Stimulated activated CD8-positive, alpha-beta memory T cell treated with anti-CD3 and anti-CD28 coated beads, Interleukin-4, amount 100 ng/mL, for 48 hours (primary cell): ENCODE data around the gene UTP14C.
"Not testable (repeated sequence)": the region's sequence is repeated elsewhere in the genome, so short reads cannot be mapped to it uniquely, and the experiment has no call there.

Experiments
- DNase-seq: peaks from one replicate; pipeline ENCODE4 v3.0.0-alpha.2; 2020

Gene UTP14C

DNA sequence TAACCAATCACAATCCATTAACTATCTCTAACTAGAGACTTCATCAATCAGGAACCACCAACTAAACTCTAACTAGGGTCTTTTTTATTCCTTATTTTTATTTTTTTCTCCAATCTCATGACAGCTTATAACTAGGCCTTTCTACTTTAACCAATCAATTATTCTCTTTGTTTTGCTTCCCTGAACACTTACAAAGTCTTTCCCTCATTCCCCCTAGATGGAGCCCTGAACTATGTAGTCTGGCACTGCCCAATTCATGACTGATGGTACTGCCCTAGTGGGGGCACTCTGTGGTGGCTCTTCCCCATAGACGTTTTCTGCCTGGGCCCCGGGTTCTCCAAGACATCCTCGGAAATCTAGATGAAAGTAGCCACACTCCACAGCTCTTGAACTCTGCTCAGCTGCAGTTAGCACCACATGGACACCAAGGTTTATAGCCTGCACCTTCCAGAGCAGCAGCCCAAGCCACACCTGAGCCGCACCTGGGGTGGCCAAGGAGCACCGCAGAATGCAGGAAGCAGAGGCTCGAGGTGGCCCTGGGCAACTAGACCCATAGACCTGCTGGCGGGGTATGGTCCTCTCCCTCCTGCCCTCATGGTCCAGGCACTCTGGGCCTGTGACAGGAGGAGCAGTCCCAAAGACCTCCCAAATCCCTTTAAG, 19.9 kb upstream of the UTP14C start:
- no peak for DNase-seq

DNA sequence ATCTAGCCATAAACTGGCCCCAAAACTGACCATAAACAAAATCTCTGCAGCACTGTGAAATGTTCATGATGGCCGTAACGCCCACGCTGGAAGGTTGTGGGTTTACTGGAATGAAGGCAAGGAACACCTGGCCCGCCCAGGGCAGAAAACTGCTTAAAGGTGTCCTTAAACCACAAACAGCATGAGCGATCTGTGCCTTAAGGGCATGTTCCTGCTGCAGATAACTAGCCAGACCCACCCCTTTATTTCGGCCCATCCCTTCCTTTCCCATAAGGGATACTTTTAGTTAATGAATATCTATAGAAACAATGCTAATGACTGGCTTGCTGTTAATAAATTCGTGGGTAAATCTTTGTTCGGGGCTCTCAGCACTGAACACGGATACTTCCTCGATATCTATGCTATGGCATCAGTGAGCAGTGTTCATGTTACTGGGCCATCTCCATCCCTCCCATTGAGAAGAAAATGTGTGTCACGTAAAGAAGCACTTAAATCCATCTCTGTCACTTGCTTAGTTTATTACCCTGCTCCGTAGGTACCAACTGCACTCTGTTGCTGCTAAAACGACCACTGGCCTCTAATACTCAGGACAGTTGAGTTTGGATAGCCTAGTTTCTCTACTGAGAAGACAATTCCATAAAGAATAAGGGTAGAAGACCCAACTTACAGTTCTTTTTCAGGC, 18.5 kb upstream of the UTP14C start:
- no peak for DNase-seq

DNA sequence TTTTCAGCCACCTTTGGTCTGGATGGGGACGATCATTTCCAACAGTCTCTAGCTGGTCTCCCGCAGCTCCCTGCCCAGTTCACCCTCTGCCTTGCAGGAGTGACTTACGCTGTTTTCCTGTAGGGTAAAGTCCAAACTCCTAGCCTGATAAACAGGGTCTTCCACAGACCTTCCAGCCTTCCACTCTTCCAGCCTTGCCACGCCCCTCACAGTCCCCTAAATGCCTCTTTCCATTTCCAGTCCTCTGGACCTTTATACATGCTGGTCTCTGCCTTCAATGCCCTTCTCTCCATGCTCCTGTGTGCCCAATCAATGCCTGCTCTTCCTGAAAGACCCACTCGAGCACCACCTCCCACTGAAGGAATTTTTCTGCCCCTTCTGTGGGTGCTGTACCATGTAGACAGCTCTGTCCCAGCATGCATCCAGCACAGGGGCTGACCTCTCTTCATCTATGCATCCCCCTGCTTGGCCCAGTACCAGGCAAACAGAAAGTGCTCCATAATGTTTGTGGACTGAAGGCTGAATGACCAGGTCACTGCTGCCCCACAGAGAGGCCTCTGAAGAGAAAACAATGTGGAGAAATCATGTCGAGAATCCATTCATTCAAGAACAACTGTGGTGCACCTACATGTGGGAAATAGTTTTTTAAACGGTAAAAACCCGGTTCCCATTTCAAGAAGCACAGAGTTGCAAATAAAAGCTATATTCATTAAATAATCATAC, 17.8 kb upstream of the UTP14C start:
- DNase-seq: no peak

DNA sequence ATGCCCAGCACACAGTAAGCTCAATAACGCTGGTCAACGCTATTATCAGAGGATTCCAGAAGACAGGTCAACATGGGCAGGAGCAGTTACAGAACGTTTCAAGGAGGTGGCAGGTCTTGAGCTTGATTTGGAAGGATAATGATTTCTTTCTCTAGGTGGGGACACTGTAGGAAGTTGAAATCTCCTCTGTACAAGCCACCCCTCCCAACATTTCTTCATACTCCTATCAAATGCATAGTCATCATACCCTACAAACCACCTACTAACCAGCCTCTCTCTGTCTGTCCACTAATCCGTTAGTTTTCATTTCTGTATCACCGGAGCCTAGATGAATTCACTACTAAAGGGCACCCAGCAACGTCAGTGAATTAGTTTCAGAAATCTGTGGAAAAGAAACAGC, 14.5 kb upstream of the UTP14C start:
- no peak for DNase-seq

DNA sequence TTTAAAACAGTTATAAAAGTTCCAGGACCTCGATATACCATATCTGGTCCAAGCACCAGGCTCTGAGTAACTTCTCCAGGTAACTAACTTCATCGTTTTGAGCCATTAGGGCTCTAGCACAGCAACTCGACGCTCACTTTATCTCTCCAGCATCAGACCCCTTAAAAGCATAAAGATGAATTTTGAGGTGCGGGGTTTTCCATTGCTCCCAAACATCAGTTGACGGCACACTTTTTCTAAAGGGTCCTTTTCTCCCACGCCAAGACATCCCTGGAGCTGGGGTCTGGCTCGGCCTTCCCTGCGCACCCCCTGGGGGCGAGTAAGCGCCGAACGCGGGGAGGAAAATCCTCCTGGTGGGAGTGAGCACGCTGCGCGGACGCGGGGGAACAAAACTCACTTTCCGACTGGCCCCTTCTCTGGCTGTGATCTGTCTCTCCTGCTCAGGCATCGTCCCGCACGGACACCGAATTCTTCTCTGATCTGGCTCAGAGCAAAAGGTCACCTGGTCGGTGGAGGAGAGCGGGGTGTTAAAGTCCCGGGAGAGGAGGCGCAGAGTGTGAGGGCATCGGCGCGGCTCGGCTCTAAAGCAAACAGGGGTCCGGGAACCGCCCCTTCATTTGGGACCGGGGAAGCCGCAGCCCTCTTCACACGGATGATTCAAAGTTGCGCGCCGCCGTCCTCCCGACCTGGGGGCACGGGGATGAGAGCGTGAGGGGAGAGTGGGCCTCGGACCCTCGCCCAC, 13.4 kb upstream of the UTP14C start, which contains the start of gene ATP7B:
Gene ATP7B, minus strand, starts transcription at position 561 of the 742 bp plus-strand sequence. Its CDS starts 113 bp downstream, at position 448.
- DNase-seq: peak; percentile 47

DNA sequence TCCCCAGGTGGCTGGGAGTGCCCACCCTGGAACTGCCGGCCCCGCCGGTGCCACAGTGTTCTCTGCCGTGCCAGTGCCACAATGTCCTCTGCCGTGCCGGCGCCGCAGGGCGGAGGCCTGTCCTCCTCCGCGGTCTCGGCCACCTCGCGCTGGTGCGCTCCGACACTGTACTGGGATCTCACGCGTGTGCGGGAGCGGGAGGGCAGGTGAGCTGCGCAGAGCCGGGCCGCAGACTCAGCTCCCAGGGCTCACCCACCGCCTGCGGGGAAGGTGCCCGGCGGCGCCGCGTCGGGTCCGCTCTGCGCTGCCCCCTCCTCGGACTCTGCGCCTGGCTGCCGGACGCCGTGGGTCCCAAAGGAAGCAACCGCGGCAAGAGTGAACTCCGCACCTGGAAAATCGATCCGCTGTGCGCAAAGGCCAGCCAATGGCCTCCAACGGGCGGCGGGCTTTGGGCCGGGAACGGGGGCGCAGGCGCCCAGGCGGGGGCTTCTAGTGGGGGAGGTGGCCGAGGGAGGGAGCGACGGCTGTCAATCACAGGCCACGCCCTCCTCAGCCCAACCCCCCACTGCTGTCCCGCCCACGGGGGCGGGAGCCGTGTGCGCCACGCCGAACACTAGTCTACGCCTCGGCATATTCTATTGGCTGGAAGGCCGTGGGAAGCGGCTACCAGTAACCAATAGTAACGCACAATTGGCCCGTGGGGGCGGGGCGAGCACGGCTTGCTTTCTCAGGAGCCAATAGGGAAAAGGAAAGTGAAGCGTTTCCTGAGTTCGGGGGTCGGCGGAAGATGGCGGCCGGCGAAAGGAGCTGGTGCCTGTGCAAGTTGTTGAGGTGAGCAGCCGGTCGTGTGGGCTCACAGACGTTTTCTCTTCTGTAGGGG, 12.6 kb upstream of the UTP14C start, which contains the start of gene ALG11:
Gene ALG11, plus strand, starts transcription at position 767 of the 880 bp plus-strand sequence. Its CDS starts 21 bp downstream, at position 788.
- DNase-seq: peak; percentile 100

DNA sequence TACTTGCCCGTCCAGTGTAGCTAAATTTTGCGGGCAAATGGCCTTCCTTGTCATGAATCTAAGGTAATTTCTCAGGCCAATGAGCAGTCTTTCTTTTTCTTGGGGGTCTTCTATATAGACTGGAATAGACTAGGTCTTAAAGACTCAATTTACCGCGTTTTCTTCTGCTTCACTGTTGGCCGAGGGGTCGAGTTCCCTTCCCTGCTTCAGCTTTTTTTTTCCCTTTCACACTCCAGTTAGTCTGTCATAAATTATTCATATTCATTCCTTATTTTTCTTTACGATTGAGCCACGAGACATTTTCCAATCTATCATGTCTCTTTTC, 12.0 kb upstream of the UTP14C start:
- DNase-seq: no peak

DNA sequence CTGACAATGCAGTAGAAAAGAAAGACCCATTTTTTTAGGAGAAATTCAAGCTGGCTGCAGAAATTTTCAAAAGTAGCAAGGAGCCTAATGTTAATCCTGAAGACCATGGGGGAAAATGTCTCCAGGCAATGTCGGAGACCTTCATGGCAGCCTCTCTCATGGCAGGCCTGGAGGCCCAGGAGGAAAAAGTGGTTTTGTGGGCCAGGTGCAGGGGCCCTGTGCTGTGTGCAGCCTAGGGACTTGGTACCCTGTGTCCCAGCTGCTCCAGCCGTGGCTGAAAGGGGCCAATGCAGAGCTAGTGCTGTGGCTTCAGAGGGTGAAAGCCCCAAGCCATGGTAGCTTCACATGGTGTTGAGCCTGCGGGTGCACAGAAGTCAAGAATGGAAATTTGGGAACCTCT, 8.2 kb upstream of the UTP14C start:
- no peak for DNase-seq

DNA sequence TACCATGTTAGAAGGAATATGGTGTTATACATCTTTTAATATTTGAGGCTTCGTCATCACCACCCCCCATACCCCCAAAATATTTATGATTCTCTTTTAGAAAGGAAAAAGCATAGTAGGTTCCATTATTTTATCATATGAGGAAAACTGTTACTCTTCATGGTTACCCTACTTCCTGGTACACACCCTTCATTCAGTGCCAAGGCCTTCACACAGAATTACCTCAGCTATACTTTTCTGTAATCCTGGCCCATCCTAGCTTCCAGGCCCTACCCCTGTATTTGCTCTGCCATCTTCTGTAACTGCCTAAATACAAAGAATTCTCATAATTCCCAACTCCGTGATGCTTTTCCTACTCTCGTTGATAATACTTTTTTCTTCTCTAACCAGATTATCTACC, 4.3 kb upstream of the UTP14C start:
- no peak for DNase-seq

DNA sequence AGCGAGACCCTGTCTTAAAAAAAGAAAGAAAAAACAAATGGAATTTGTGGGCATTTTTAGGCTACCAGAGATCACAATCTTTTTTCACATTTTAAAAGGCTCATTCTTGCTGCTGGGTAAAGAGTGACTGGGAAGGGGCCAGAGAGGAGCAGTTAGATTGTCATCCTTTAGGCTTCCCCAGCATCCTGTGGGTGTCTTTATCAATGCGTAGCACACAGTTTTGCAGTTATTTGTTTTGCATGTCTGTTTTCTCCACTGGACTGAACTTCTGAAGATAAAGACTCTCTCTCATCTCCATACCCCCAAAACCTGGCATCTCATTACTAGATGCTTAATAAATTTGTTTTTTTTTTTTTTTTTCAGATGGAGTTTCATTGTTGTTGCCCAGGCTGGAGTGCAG, 2.1 kb upstream of the UTP14C start:
- no peak for DNase-seq

DNA sequence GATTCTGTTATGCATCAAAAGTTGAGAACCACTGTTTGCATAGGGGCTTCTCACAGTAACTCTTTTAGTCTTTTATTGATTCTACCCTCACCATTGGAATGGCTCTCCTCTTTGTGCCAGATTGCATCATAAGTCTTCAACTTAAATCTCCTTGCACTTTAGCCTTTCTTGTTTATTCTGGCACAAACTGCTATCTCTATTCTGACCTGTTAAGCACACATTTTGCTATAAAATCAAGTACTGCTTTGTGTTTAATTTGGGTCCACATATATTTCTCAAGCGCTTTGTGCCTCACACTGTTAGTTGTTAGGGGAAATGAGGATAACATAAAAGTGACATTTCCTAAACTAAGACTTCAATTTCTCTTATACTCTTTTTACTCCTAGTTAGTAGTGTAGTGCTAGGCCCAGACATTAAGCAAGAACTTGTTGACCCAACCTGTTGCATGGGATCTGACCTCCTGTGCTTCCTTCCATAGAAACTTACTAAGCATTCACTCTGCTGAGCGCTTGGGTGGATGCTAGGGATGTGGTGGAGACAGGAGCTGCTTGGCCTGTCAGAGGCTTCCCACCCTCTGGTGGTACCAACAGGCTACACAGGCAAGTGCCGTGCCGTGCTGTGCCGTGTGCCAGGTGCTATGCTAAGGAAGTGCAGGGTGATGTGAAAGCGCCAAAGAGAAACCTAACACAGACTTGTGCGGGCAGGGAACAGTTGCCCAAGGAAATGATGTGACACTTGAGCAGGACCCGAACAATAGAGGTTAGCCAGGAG, 1.2 kb downstream of the UTP14C start:
- no peak for DNase-seq

DNA sequence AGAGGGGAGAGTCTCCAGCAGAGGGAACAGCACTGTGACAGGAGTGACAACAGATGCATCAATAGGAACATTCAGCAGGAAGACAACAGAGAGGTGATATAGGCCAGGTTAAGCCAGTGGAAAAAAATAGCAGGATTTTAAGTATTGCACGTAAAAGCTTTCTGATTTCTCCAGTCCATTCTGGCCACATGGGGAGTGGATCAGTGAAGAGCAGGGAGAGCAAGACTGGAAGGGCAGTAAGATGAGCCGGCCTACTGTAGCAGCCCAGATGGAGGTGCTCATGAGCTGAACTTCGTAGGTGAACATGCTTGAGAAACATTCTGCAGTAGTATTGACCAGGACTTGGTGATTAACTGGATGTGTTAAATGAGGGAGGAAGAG, 1.7 kb downstream of the UTP14C start:
- DNase-seq: no peak

DNA sequence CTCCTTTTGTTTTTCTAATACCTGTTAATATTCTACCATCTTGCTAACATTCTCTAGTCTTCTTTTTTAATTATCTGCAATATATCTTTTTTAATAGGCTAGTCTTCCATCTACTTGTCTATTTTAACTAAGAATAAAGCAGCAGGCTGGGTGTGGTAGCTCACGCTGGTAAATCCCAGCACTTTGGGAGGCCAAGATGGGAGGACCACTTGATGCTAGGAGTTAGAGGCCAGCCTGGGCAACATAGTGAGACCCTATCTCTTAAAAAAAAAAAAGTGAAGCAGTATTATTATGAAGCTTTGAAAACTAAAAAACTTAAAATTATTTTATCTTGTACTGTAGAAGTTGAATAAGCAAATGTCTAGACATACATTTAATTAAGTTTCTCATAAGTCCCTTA, 3.3 kb downstream of the UTP14C start:
- no peak for DNase-seq

DNA sequence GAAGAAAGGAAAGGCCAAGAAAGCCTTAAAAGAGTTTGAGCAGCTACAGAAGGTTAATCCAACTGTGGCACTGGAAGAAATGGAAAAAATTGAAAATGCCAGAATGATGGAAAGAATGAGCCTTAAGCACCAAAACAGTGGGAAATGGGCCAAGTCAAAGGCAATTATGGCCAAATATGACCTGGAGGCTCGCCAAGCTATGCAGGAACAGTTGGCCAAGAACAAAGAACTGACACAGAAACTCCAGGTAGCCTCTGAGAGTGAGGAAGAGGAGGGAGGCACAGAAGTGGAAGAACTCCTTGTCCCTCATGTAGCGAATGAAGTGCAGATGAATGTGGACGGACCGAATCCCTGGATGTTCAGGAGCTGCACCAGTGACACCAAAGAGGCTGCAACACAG, 5.1 kb downstream of the UTP14C start:
- no peak for DNase-seq

DNA sequence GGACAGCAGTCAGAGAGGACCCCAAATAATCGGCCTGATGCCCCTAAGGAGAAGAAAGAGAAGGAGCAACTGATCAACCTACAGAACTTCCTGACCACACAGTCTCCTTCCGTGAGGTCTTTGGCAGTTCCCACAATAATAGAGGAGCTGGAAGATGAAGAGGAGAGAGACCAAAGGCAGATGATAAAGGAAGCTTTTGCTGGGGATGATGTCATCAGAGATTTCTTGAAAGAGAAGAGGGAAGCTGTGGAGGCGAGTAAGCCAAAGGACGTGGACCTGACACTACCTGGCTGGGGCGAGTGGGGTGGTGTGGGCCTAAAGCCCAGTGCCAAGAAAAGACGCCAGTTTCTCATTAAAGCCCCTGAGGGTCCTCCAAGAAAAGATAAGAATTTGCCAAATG, 5.9 kb downstream of the UTP14C start:
- not testable (repeated sequence) for DNase-seq

DNA sequence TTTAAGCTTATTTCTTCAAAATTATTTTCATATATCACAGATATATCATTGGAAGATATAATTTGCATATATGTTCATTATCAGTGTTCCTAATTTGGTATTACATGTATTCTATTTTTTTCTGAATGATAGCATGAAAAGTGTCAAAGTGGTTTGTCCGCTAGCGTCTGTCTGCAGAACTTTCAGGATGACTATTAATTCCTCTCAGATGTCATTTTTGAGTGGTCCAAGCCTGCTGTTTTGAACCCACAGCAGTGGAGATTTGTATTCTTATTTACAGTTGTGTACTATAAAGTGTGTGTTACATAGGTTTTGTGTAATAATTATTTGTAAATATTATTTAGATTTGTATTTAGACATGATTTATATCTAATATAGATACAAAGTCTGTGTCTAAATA, 8.5 kb downstream of the UTP14C start:
- no peak for DNase-seq

DNA sequence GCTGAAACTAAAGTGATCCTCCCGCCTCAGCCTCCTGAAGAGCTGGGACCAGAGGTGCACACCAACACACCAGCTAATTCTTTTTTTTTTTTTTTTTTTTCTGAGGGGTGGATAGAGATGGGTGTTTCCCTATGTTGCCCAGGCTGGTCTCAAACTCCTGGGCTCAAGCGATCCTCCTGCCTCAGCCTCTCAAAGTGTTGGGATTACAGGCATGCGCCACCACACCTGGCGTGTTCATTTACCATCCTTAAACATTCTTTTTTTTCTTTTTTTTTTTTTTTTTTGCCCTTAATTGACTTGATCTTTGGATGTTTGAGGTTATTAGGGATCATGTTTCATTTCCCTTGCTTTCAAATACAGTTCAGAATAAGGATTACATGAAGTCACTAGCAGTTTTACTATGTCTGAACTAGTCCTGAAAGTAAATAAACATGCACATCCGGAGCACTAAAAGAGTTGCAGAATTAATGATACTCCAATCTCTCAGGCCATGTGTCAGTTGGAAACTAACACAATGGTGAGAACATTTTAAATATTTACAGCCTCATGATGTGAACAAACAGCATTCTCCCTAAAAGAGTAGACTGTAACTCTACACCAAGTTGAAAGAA, 10.2 kb downstream of the UTP14C start:
- DNase-seq: no peak

DNA sequence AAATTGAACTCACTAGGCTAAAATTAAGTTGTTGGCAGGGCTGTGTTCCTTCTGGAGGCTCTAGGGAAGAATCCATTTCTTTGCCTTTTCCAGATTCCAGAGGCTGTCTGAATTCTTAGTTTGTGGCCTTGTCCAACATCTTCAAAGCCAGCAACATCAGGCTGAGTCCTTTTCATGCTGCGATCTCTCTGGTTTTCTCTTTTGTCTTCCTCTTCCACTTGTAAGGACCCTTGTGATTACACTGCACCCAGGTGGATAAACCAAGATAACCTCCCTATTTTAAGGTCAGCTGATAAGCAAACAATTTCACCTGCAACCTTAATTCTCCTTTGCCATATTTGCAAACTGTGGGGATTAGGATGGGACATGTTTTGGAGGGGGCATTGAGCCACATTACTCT, 11.5 kb downstream of the UTP14C start:
- DNase-seq: no peak

DNA sequence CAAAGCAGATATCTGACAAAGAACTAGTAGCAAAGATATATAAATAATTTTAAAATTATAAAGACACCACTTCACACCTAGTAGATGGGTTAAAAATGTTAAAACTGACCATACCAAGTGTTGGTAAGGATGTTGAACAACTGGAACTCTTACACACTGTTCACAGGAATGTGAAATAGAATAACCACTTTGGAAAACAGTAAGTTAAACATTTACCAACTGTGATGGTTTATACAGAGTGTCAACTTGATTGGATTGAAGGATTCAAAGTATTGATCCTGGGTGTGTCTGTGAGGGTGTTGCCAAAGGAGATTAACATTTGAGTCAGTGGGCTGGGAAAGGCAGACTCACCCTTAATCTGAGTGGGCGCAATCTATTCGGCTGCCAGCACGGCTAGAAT, 19.2 kb downstream of the UTP14C start:
- no peak for DNase-seq

DNA sequence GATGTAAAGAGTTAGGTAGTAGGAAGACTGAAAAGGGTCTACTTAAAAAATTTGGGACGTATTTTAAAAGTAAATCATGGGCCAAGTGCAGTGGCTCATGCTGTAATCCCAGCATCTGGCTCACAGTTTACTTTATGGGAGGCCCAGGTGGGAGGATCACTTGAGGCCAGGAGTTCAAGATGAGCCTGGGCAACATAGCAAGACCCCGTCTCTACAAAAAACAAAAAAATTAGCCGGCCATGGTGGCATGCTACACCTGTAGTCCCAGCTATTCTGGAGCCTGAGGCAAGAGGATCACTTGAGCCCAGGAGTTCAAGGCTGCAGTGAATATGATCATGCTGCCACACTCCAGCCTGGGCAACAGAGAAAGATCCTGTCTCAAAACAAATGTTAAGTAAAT, 23.0 kb downstream of the UTP14C start:
- no peak for DNase-seq

DNA sequence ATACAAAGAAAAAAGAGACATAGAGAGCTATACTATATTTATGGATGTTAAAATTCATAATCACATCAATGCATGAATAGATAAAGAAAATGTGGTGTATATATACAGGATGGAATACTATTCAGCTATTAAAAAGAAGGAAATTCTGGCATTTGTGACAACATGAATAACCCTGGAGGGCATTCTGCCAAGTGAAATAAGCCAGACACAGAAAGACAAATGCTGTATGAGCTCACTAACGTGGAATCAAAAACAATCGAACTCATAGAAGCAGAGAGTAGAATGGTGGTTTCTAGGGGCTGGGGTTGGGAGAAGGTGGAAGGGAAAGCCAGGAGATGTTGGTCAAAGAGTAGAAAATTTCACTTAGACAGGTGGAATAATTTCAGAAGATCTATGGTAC, 24.0 kb downstream of the UTP14C start:
- DNase-seq: no peak
